ENCODE results near the gene FBN2.

The FBN2 gene

GRCh38 chr5:128527077-128527476 lies 11.0 kb downstream of the FBN2 start:
- Histone ChIP-seq H3K36me3 (ENCODE audit: insufficient read depth) (no peaks in the 10 kb centered on the region), H3K4me1 (ENCODE audit: low read depth, poor library complexity, severe bottlenecking) (no peaks in the 10 kb centered on the region), H3K27me3 (ENCODE audit: insufficient read depth, low read depth) (no peaks in the 10 kb centered on the region), H4K20me1 (ENCODE audit: insufficient read depth) (no peaks in the 10 kb centered on the region), H3K9ac (no peak overlapping the region), H3K4me3 (IDR thresholded peaks at IDR 0.05; ENCODE audit: insufficient read depth, low read depth, low read length) (no peak overlapping the region), H2AFZ (ENCODE audit: low read depth) (no peak overlapping the region), H3K4me2 (no peak overlapping the region), H3K79me2 (ENCODE audit: insufficient read depth, low read depth) (no peaks in the 10 kb centered on the region), H3K27ac (no peak overlapping the region)
- no peak for TF ChIP-seq CTCF (conservative IDR thresholded peaks at IDR 0.05; ENCODE audit: low read depth, low read length)

- Histone ChIP-seq H3K36me3 (ENCODE audit: insufficient read depth) (no peaks in the 10 kb centered on the region), H3K27ac (no peak overlapping the region), H2AFZ (ENCODE audit: low read depth) (no peak overlapping the region), H3K79me2 (ENCODE audit: insufficient read depth, low read depth) (no peaks in the 10 kb centered on the region), H3K4me2 (no peak overlapping the region), H3K4me1 (ENCODE audit: low read depth, poor library complexity, severe bottlenecking) (no peaks in the 10 kb centered on the region), H3K27me3 (ENCODE audit: insufficient read depth, low read depth) (no peaks in the 10 kb centered on the region), H4K20me1 (ENCODE audit: insufficient read depth) (no peaks in the 10 kb centered on the region), H3K4me3 (IDR thresholded peaks at IDR 0.05; ENCODE audit: insufficient read depth, low read depth, low read length) (no peak overlapping the region), H3K9ac (no peak overlapping the region)
- no peak for TF ChIP-seq CTCF (conservative IDR thresholded peaks at IDR 0.05; ENCODE audit: low read depth, low read length)
Observed at GRCh38 chr5:128522336-128522735, 15.7 kb downstream of the FBN2 start.

- Histone ChIP-seq H2AFZ (ENCODE audit: low read depth) (no peak overlapping the region), H3K9ac (no peak overlapping the region), H3K4me2 (no peak overlapping the region), H3K4me3 (IDR thresholded peaks at IDR 0.05; ENCODE audit: insufficient read depth, low read depth, low read length) (no peak overlapping the region), H3K27me3 (ENCODE audit: insufficient read depth, low read depth) (no peaks in the 10 kb centered on the region), H3K4me1 (ENCODE audit: low read depth, poor library complexity, severe bottlenecking) (no peaks in the 10 kb centered on the region), H3K36me3 (ENCODE audit: insufficient read depth) (no peaks in the 10 kb centered on the region), H4K20me1 (ENCODE audit: insufficient read depth) (no peaks in the 10 kb centered on the region), H3K79me2 (ENCODE audit: insufficient read depth, low read depth) (no peaks in the 10 kb centered on the region), H3K27ac (no peak overlapping the region)
- no peak for TF ChIP-seq CTCF (conservative IDR thresholded peaks at IDR 0.05; ENCODE audit: low read depth, low read length)
Observed at GRCh38 chr5:128519827-128520226, 18.2 kb downstream of the FBN2 start.

- Histone ChIP-seq H3K27ac (no peak overlapping the region), H2AFZ (ENCODE audit: low read depth) (no peak overlapping the region), H3K9ac (no peak overlapping the region), H3K4me3 (IDR thresholded peaks at IDR 0.05; ENCODE audit: insufficient read depth, low read depth, low read length) (no peak overlapping the region), H3K27me3 (ENCODE audit: insufficient read depth, low read depth) (no peaks in the 10 kb centered on the region), H3K4me2 (no peak overlapping the region), H3K36me3 (ENCODE audit: insufficient read depth) (no peaks in the 10 kb centered on the region), H3K4me1 (ENCODE audit: low read depth, poor library complexity, severe bottlenecking) (no peaks in the 10 kb centered on the region), H4K20me1 (ENCODE audit: insufficient read depth) (no peaks in the 10 kb centered on the region), H3K79me2 (ENCODE audit: insufficient read depth, low read depth) (no peaks in the 10 kb centered on the region)
- TF ChIP-seq CTCF (conservative IDR thresholded peaks at IDR 0.05; ENCODE audit: low read depth, low read length): no peak
Observed at GRCh38 chr5:128516978-128517377, 21.1 kb downstream of the FBN2 start.

- Histone ChIP-seq H3K4me1 (ENCODE audit: low read depth, poor library complexity, severe bottlenecking) (no peaks in the 10 kb centered on the region), H3K9ac (no peak overlapping the region), H3K4me3 (IDR thresholded peaks at IDR 0.05; ENCODE audit: insufficient read depth, low read depth, low read length) (no peak overlapping the region), H3K27me3 (ENCODE audit: insufficient read depth, low read depth) (no peaks in the 10 kb centered on the region), H3K4me2 (no peak overlapping the region), H2AFZ (ENCODE audit: low read depth) (no peak overlapping the region), H4K20me1 (ENCODE audit: insufficient read depth) (no peaks in the 10 kb centered on the region), H3K79me2 (ENCODE audit: insufficient read depth, low read depth) (no peaks in the 10 kb centered on the region), H3K27ac (no peak overlapping the region), H3K36me3 (ENCODE audit: insufficient read depth) (no peaks in the 10 kb centered on the region)
- TF ChIP-seq CTCF (conservative IDR thresholded peaks at IDR 0.05; ENCODE audit: low read depth, low read length): no peak
Observed at GRCh38 chr5:128513806-128514205, 24.2 kb downstream of the FBN2 start.
